Ovary (tissue), 9 donors: ENCODE data around the gene ATF3. TPM values are rescaled to one million over a fixed set of nuclear protein-coding genes. Genes with fewer than 3 reads are reported as not detected.

Experiments
- DNase-seq, 5 donors: peaks; one replicate each; pipeline ENCODE4 v3.0.0-alpha.2; 2019 to 2020
- H3K27ac ChIP-seq, 2 donors: fragments of 200-600 bp; one replicate each; pipeline versions ENCODE4 v1.5.1 to v1.8.0; 2019 to 2022
- H3K27me3 ChIP-seq: fragments of 200-600 bp; one replicate; pipeline ENCODE4 v1.8.0; 2022
- H3K36me3 ChIP-seq: fragments of 200-600 bp; sonication (generic); one replicate; pipeline ENCODE4 v1.5.1; 2019
- H3K4me1 ChIP-seq: one replicate; pipeline ENCODE4 v1.8.1; 2013; ENCODE audit warnings: mild to moderate bottlenecking, moderate library complexity; ENCODE audit not compliant: insufficient read depth
- H3K4me3 ChIP-seq: fragments of 200-600 bp; sonication (generic); one replicate; pipeline ENCODE4 v1.5.1; 2017
- H3K9me3 ChIP-seq, 2 donors: fragments of 200-600 bp in 1 of 2; sonication (generic) in 1 of 2; one replicate each; pipeline versions ENCODE4 v1.5.1 to v1.8.1; 2013 to 2019; ENCODE audit warnings: mild to moderate bottlenecking in 1 of 2, moderate library complexity in 1 of 2
- CTCF ChIP-seq, 3 donors: fragments of 450-650 bp in 2 of 3; fragments of 200-600 bp in 1 of 3; IDR thresholded peaks; one replicate each; pipeline versions ENCODE4 v1.5.1 to v1.8.0; 2016 to 2022; ENCODE audit warnings: antibody characterized with exemption in 3 of 3, mild to moderate bottlenecking in 1 of 3
- EP300 ChIP-seq: sonication (generic); formaldehyde crosslinking; IDR thresholded peaks from one replicate; pipeline ENCODE4 v1.6.1; 2017; ENCODE audit warnings: antibody characterized with exemption
- POLR2A ChIP-seq: fragments of 450-650 bp; IDR thresholded peaks from one replicate; pipeline ENCODE4 v1.6.1; 2017; ENCODE audit warnings: antibody characterized with exemption, mild to moderate bottlenecking, moderate library complexity
- WGBS, 3 donors: extraction: QIAGEN DNeasy Blood & Tissue Kit in 1 of 3; methylation state at CpG; one replicate each; pipeline versions ENCODE4 v1.1.5 to v1.1.7; 2013 to 2017; 5-methylcytosine and 5-hydroxymethylcytosine counted together
- intact Hi-C, 4 donors: fragments of 100-400 bp; cut with DNase I; formaldehyde crosslinking; loops; one replicate each; pipeline versions ENCODE4 v1.11.0 to v1.15.1; 2022 to 2023
- polyA plus RNA-seq, 2 donors: library from polyadenylated mRNA; stranded (reverse); fragments of 200-250 nt in 1 of 2; fragments of 350-450 nt in 1 of 2; fragmentation: Illumina TruSeq in 1 of 2; extraction: RNeasy Lipid Tissue Mini Kit (QIAGEN cat#74804) in 1 of 2; gene quantifications; one replicate each; pipeline ENCODE4 v1.2.3, GENCODE V29; 2013 to 2014
- total RNA-seq, 7 donors: library from RNA; depleted of rRNA in 2 of 7; stranded (reverse); fragments of >200 nt in 2 of 7; fragmentation: NEBNext Ultra II Directional in 3 of 7; extraction: Animal tissue kit (Norgen Biotek cat#: 25700) in 3 of 7; gene quantifications; one replicate each; pipeline versions ENCODE4 v1.1.0 to v1.2.4, GENCODE V29; 2016 to 2023
- donor health status: DM: no; HTN: no; CAD: no; lungs with moderate emphysema.
- donor health status: DM: no; HTN: no; CAD: no.
- donor health status: Bipolar disorder and iron deficiency.
- donor health status: DM: yes; HTN: yes; CAD: no.
- donor health status: DM: no; HTN: no; CAD: no.
- donor health status: DM: yes; HTN: yes; CAD: no.

Gene ATF3
- total and polyA plus RNA-seq, 9 donors, result 2.9 to 132 (median 19.4) TPM

- Histone ChIP-seq H3K27me3 (no peaks in the 10 kb centered on the region), H3K36me3 (no peaks in the 10 kb centered on the region), H3K4me1 (no peaks in the 10 kb centered on the region), H3K27ac (no peak overlapping the region), H3K4me3 (no peak overlapping the region), H3K9me3 (no peaks in the 10 kb centered on the region)
- TF ChIP-seq CTCF (IDR thresholded peaks at IDR 0.05) (no peak), POLR2A (no peak), EP300 (no peak)
- 92 to 97% (median 95%) methylated on average over 3 of the region's 3 CpGs for WGBS, 3 donors
- intact Hi-C loops, result no loop called here
- no peak for DNase-seq
Measured at GRCh38 chr1:212640223-212640878, 31.8 kb downstream of the ATF3 start.

DNA sequence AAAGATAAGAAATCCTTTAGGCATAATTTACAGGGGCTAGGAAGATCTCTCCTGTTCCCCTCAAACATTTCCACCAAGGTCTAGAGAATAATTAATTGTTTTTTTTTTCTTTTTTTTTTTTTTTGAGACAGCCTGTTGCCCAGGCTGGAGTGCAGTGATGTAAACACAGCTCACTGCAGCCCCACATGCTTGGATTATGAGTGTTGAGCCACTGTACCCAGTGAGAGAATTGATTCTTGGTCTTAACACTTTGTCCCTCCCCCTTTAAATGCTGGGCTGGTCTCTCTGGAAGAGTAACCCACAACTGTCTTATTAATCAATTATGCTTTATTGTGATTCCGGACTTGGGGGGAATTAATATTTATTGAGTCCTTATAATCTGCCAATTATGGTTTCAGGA, 33.4 kb downstream of the ATF3 start:
- no peaks in the 10 kb centered on the region for H3K9me3 ChIP-seq
- H3K4me3 ChIP-seq, result no peak overlapping the region
- DNase-seq, result no peak
- H3K27me3 ChIP-seq, result no peaks in the 10 kb centered on the region
- H3K4me1 ChIP-seq, result no peaks in the 10 kb centered on the region
- intact Hi-C loops, result no loop called here
- no peak overlapping the region for H3K27ac ChIP-seq
- WGBS, 3 donors, result 82 to 97% (median 88%) methylated on average over 1 of the region's 1 CpG
- no peak for TF ChIP-seq EP300
- no peak for TF ChIP-seq CTCF (IDR thresholded peaks at IDR 0.05)
- no peak for TF ChIP-seq POLR2A
- H3K36me3 ChIP-seq, result no peaks in the 10 kb centered on the region

- no peak for TF ChIP-seq EP300
Measured at GRCh38 chr1:212643877-212644276, 35.3 kb downstream of the ATF3 start.

GRCh38 chr1:212644866-212645545, 36.4 kb downstream of the ATF3 start:
- H3K4me3 ChIP-seq, result no peak overlapping the region
- no peak overlapping the region for H3K27ac ChIP-seq
- TF ChIP-seq POLR2A (no peak), CTCF (IDR thresholded peaks at IDR 0.05) (no peak), EP300 (no peak)
- H3K36me3 ChIP-seq, result no peaks in the 10 kb centered on the region
- H3K4me1 ChIP-seq, result no peaks in the 10 kb centered on the region
- no peak for DNase-seq
- intact Hi-C loops, result no loop called here
- 90 to 91% (median 90%) methylated on average over 6 of the region's 6 CpGs for WGBS, 3 donors
- H3K9me3 ChIP-seq, result no peaks in the 10 kb centered on the region
- no peaks in the 10 kb centered on the region for H3K27me3 ChIP-seq

More at GRCh38 chr1:212643877-212644276, 35.3 kb downstream of the ATF3 start:
- Histone ChIP-seq H3K4me1 (no peaks in the 10 kb centered on the region), H3K9me3 (no peaks in the 10 kb centered on the region), H3K27ac (no peak overlapping the region), H3K4me3 (no peak overlapping the region), H3K36me3 (no peaks in the 10 kb centered on the region), H3K27me3 (no peaks in the 10 kb centered on the region)
- no peak for DNase-seq
- intact Hi-C loops, result no loop called here
- 84 to 93% (median 89%) methylated on average over 2 of the region's 2 CpGs for WGBS, 3 donors
